HEK293T (cell line): Measurements from ENCODE around the gene RNF123.
"Not testable (repeated sequence)": the region's sequence is repeated elsewhere in the genome, so short reads cannot be mapped to it uniquely, and the experiment has no call there.

Experiments used
- CTCF ChIA-PET: fragments of 350-600 bp; formaldehyde crosslinking; extraction: SDS; loops from one replicate; lab custom pipeline; 2021; ENCODE audit warnings: antibody characterized with exemption, inconsistent platforms; lab: Yijun Ruan, JAX
- POLR2A ChIA-PET: fragments of 350-600 bp; formaldehyde crosslinking; extraction: SDS; loops from one replicate; lab custom pipeline; 2020; ENCODE audit warnings: antibody characterized with exemption, inconsistent platforms; lab: Yijun Ruan, JAX
- DNase-seq: peaks from one replicate; pipeline ENCODE4 v3.0.0; 2012; ENCODE audit warnings: mixed read lengths; ENCODE audit errors: extremely low spot score
- ARNT ChIP-seq: fragments of 450-650 bp; IDR thresholded peaks from 2 replicates; pipeline ENCODE4 v1.6.1; 2017; ENCODE audit warnings: mild to moderate bottlenecking
- BHLHE40 ChIP-seq: fragments of 450-650 bp; IDR thresholded peaks from 2 replicates; pipeline ENCODE4 v1.6.1; 2016; ENCODE audit warnings: mild to moderate bottlenecking, moderate library complexity, borderline replicate concordance
- CTBP1 ChIP-seq: fragments of 450-650 bp; IDR thresholded peaks from 2 replicates; pipeline ENCODE4 v1.6.1; 2016; ENCODE audit warnings: borderline replicate concordance
- ELF4 ChIP-seq: fragments of 450-650 bp; IDR thresholded peaks from 2 replicates; pipeline ENCODE4 v1.6.1; 2017; ENCODE audit warnings: antibody characterized with exemption
- FOXA1 ChIP-seq: fragments of 450-650 bp; IDR thresholded peaks from 2 replicates; pipeline ENCODE4 v1.6.1; 2016; ENCODE audit warnings: mild to moderate bottlenecking
- FOXK2 ChIP-seq: fragments of 450-650 bp; IDR thresholded peaks from 2 replicates; pipeline ENCODE4 v1.6.1; 2016; ENCODE audit warnings: mild to moderate bottlenecking
- FOXM1 ChIP-seq: fragments of 450-650 bp; IDR thresholded peaks from 2 replicates; pipeline ENCODE4 v1.6.1; 2017; ENCODE audit warnings: mild to moderate bottlenecking, borderline replicate concordance
- HDGF ChIP-seq: fragments of 450-650 bp; IDR thresholded peaks from 2 replicates; pipeline ENCODE4 v1.6.1; 2017; ENCODE audit warnings: antibody characterized with exemption, borderline replicate concordance
- L3MBTL2 ChIP-seq: fragments of 450-650 bp; conservative IDR thresholded peaks from 2 replicates; pipeline ENCODE4 v1.6.1; 2016; ENCODE audit warnings: mild to moderate bottlenecking
- LEF1 ChIP-seq: fragments of 450-650 bp; IDR thresholded peaks from 2 replicates; pipeline ENCODE4 v1.6.1; 2017; ENCODE audit warnings: mild to moderate bottlenecking, borderline replicate concordance
- NFRKB ChIP-seq: fragments of 450-650 bp; IDR thresholded peaks from 2 replicates; pipeline ENCODE4 v1.6.1; 2016; ENCODE audit warnings: mild to moderate bottlenecking, moderate library complexity
- PKNOX1 ChIP-seq: fragments of 450-650 bp; IDR thresholded peaks from 2 replicates; pipeline ENCODE4 v1.6.1; 2016
- SP1 ChIP-seq: fragments of 450-650 bp; IDR thresholded peaks from 2 replicates; pipeline ENCODE4 v1.6.1; 2017
- SUZ12 ChIP-seq: fragments of 450-650 bp; IDR thresholded peaks from 2 replicates; pipeline ENCODE4 v1.6.1; 2016; ENCODE audit warnings: mild to moderate bottlenecking
- TARDBP ChIP-seq: fragments of 450-650 bp; IDR thresholded peaks from 2 replicates; pipeline ENCODE4 v1.6.1; 2016
- ZNF384 ChIP-seq: fragments of 450-650 bp; IDR thresholded peaks from 2 replicates; pipeline ENCODE4 v1.6.1; 2016

Gene RNF123

DNA sequence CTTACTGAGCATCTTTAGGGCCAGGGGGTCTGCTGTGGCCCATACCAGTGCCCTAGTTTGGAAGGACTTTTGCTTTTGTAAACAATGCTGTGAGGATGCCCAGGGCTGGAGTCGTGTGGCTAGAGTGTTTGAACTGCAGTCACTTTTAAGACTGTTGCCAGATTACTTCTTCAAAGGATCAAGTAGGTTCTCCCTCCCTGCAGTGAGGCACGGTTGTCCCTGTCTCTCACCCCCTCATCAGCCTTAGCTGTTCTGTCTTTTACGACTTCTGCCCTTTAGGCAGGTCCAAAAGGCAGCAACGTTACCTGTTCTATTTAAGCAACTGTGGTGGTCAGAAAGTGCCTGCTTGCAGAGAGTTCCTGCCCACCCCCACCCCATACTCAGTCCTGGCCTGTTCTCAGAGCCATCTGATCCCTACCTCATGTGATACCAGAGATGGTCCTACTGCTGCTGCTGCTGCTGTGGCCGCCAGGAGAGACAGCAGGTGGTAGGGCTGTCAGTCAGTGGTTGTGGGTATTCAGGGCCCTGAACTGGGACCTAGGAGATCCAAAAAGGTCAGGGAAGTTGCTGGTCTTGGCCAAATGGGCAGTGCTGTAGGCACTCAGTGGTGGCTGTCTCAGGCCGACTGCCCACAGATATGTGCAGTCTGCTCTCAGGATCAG is 5.2 kb downstream of the RNF123 start:
- POLR2A ChIA-PET, DNase-seq: not testable (repeated sequence)
- CTCF ChIA-PET: interaction anchor here (0.7 kb wide), 1 partner anchor 132 kb away, joined by 4 read pairs; no protein-coding TSS in a partner anchor

- POLR2A ChIA-PET, DNase-seq: not testable (repeated sequence)
- CTCF ChIA-PET: interaction anchor here (0.7 kb wide), 1 partner anchor 133 kb away, joined by 4 read pairs; no protein-coding TSS in a partner anchor
These were observed 6.1 kb downstream of the RNF123 start for GRCh38 chr3:49695350-49696015.

DNA sequence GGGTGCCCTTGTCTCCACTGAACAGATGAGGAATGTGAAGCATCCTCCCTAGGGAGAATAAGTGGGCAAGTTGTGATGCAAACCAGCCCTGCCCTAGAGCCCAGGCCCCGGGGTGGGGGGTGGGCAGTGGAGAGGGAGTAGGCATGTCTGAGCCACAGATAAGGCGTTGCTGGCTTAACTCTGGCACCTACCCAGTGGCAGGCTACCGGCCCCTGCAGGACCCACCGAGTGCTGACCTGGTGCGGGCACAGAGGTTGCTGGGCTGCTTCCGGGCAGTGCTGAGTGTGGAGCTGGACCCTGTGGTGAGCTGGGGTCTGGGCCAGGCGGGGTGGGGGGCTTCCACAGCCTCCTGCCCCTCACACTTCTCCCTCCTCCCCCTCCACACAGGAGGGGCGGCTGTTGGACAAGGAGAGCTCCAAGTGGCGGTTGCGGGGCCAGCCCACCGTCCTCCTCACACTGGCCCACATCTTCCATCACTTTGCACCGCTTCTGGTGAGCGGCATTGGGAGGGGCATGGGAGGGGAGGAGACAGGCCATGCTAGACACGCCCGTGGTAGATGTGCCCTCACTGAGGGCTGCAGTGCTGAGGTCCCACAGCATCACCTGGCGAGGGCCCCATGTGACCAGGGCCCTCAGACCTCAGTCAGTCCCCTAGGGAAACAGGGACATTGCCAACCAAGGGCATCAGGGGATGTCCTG is 10.1 kb downstream of the RNF123 start:
- CTCF ChIA-PET: no interaction called here
- TF ChIP-seq ZNF384 (no peak), FOXA1 (no peak), BHLHE40 (no peak), L3MBTL2 (no peak), NFRKB (no peak), PKNOX1 (no peak), TARDBP (no peak), FOXK2 (no peak), FOXM1 (no peak), LEF1 (no peak), SP1 (no peak), ARNT (no peak), CTBP1 (no peak), ELF4 (no peak), HDGF (no peak), SUZ12 (no peak)
- POLR2A ChIA-PET: no interaction called here
- no peak for DNase-seq

DNA sequence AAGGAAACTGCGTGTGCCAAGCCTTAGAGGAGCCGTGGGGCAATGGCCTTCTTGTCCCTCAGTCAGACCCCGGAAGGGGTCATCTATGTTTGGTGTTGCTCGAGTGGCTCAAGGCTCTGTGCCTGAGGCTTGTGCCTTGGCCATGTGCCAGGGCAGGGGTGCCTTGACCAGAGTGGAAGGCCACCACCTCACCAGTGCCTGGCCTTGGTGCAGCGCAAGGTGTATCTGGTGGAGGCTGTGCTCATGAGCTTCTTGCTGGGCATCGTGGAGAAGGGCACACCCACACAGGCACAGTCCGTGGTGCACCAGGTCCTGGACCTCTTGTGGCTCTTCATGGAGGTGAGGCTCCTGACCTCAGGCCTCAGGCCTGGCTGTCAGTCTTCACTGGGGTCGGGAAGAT is 10.7 kb downstream of the RNF123 start:
- POLR2A ChIA-PET: no interaction called here
- no peak for DNase-seq
- TF ChIP-seq TARDBP (no peak), CTBP1 (no peak), FOXM1 (no peak), FOXA1 (no peak), NFRKB (no peak), ELF4 (no peak), SP1 (no peak), BHLHE40 (no peak), FOXK2 (no peak), PKNOX1 (no peak), LEF1 (no peak), ZNF384 (no peak), ARNT (no peak), HDGF (no peak), SUZ12 (no peak), L3MBTL2 (no peak)
- CTCF ChIA-PET: interaction anchor here (1.8 kb wide), 1 partner anchor 139 kb away, joined by 8 read pairs; no protein-coding TSS in a partner anchor

- POLR2A ChIA-PET: interaction anchor here (1.5 kb wide), 1 partner anchor 161 kb away, joined by 5 read pairs; no protein-coding TSS in a partner anchor
- CTCF ChIA-PET: interaction anchor here (0.9 to 1.8 kb wide), 5 partner anchors 23 to 160 kb away, joined by 3 to 8 read pairs (median 4); partner anchors contain the start of gene GMPPB
- no peak for DNase-seq
- TF ChIP-seq ELF4 (no peak), FOXK2 (no peak), FOXA1 (no peak), ARNT (no peak), LEF1 (no peak), NFRKB (no peak), ZNF384 (no peak), FOXM1 (no peak), PKNOX1 (no peak), TARDBP (no peak), CTBP1 (no peak), L3MBTL2 (no peak), BHLHE40 (no peak), SP1 (no peak), SUZ12 (no peak)
These were observed 11.2 kb downstream of the RNF123 start for GRCh38 chr3:49700453-49701128.
